Glutamatergic neuron (in vitro differentiated cells): ENCODE results near the gene ZFYVE16. TPM values are rescaled to one million over a fixed set of nuclear protein-coding genes. Genes with fewer than 3 reads are reported as not detected.

Experiments
- DNase-seq: peaks from one replicate; pipeline ENCODE4 v3.0.0; 2022
- H3K27ac Mint-ChIP-seq: one replicate; pipeline ENCODE4 v1.8.0; 2020; ENCODE audit warnings: mild to moderate bottlenecking, mixed read lengths, inconsistent platforms; ENCODE audit not compliant: unreplicated experiment
- H3K27me3 Mint-ChIP-seq: one replicate; pipeline ENCODE4 v1.8.0; 2020; ENCODE audit warnings: mild to moderate bottlenecking, moderate library complexity, mixed read lengths, inconsistent platforms; ENCODE audit not compliant: unreplicated experiment
- H3K36me3 Mint-ChIP-seq: one replicate; pipeline ENCODE4 v1.8.0; 2020; ENCODE audit warnings: mild to moderate bottlenecking, mixed read lengths, inconsistent platforms; ENCODE audit not compliant: unreplicated experiment
- H3K4me1 Mint-ChIP-seq: one replicate; pipeline ENCODE4 v1.8.0; 2020; ENCODE audit warnings: mild to moderate bottlenecking, low read depth, mixed read lengths, inconsistent platforms; ENCODE audit not compliant: unreplicated experiment
- H3K4me3 Mint-ChIP-seq: one replicate; pipeline ENCODE4 v1.8.0; 2020; ENCODE audit warnings: mild to moderate bottlenecking, mixed read lengths, inconsistent platforms; ENCODE audit not compliant: unreplicated experiment
- H3K9me3 Mint-ChIP-seq: one replicate; pipeline ENCODE4 v1.8.0; 2020; ENCODE audit warnings: mild to moderate bottlenecking, moderate library complexity, mixed read lengths, inconsistent platforms; ENCODE audit not compliant: unreplicated experiment
- CTCF ChIP-seq: fragments of 200-600 bp; sonication (generic); IDR thresholded peaks from one replicate; pipeline ENCODE4 v1.5.0; 2021; ENCODE audit not compliant: partially characterized antibody, unreplicated experiment
- total RNA-seq: library from RNA; stranded (reverse); fragmentation: NEBNext Ultra II Directional; extraction: Animal tissue kit (Norgen Biotek cat#: 25700); gene quantifications from one replicate; pipeline ENCODE4 v1.2.1, GENCODE V29; 2021; ENCODE audit not compliant: unreplicated experiment

Gene ZFYVE16
- total RNA-seq, 1 donor from 2014 or later, result 51.5 TPM

- Mint-ChIP-seq H3K27me3 (no peaks in the 10 kb centered on the region), H3K36me3 (no peaks in the 10 kb centered on the region), H3K9me3 (peaks cover 4% of the 10 kb centered on the region), H3K27ac (no peak overlapping the region), H3K4me3 (no peak overlapping the region), H3K4me1 (no peaks in the 10 kb centered on the region)
- DNase-seq, result no peak
- no peak for TF ChIP-seq CTCF
Observed at GRCh38 chr5:80479713-80480112, 71.8 kb downstream of the ZFYVE16 start.

GRCh38 chr5:80480354-80480753, 72.5 kb downstream of the ZFYVE16 start:
- Mint-ChIP-seq H3K4me3 (no peak overlapping the region), H3K9me3 (peaks cover 4% of the 10 kb centered on the region), H3K4me1 (no peaks in the 10 kb centered on the region), H3K36me3 (no peaks in the 10 kb centered on the region), H3K27me3 (no peaks in the 10 kb centered on the region), H3K27ac (no peak overlapping the region)
- no peak for DNase-seq
- no peak for TF ChIP-seq CTCF

- Mint-ChIP-seq H3K27me3 (no peaks in the 10 kb centered on the region), H3K9me3 (peaks cover 4% of the 10 kb centered on the region), H3K27ac (no peak overlapping the region), H3K4me1 (no peaks in the 10 kb centered on the region), H3K36me3 (no peaks in the 10 kb centered on the region), H3K4me3 (no peak overlapping the region)
- peak; percentile 26 for DNase-seq
- peak; percentile 75 for TF ChIP-seq CTCF
Observed at GRCh38 chr5:80481019-80481893, 73.4 kb downstream of the ZFYVE16 start.

GRCh38 chr5:80482578-80482977, 74.7 kb downstream of the ZFYVE16 start:
- Mint-ChIP-seq H3K4me3 (no peak overlapping the region), H3K27ac (no peak overlapping the region), H3K27me3 (no peaks in the 10 kb centered on the region), H3K36me3 (no peaks in the 10 kb centered on the region), H3K9me3 (peaks cover 4% of the 10 kb centered on the region), H3K4me1 (no peaks in the 10 kb centered on the region)
- DNase-seq, result no peak
- TF ChIP-seq CTCF, result no peak

- Mint-ChIP-seq H3K27me3 (no peaks in the 10 kb centered on the region), H3K27ac (no peak overlapping the region), H3K9me3 (peaks cover 4% of the 10 kb centered on the region), H3K4me3 (no peak overlapping the region), H3K4me1 (no peaks in the 10 kb centered on the region), H3K36me3 (no peaks in the 10 kb centered on the region)
- TF ChIP-seq CTCF, result no peak
- no peak for DNase-seq
Observed at GRCh38 chr5:80483636-80484232, 75.9 kb downstream of the ZFYVE16 start.
